GM18505 (cell line): ENCODE measurements around the gene ENG.
A peak's percentile ranks its signal among the peaks of the same experiment; 100 is the strongest.
"Not testable (repeated sequence)": the region's sequence is repeated elsewhere in the genome, so short reads cannot be mapped to it uniquely, and the experiment has no call there.

Experiments
- ATAC-seq: cut with Tn5 transposase; IDR thresholded peaks from one replicate; pipeline ENCODE4 v1.9.1; 2021; ENCODE audit not compliant: unreplicated experiment
- POLR2A ChIP-seq: IDR thresholded peaks from 4 replicates; pipeline ENCODE4 v1.6.1; 2011; ENCODE audit warnings: borderline replicate concordance; ENCODE audit not compliant: insufficient read depth, insufficient read length; ENCODE audit errors: extremely low read depth

The ENG gene

DNA sequence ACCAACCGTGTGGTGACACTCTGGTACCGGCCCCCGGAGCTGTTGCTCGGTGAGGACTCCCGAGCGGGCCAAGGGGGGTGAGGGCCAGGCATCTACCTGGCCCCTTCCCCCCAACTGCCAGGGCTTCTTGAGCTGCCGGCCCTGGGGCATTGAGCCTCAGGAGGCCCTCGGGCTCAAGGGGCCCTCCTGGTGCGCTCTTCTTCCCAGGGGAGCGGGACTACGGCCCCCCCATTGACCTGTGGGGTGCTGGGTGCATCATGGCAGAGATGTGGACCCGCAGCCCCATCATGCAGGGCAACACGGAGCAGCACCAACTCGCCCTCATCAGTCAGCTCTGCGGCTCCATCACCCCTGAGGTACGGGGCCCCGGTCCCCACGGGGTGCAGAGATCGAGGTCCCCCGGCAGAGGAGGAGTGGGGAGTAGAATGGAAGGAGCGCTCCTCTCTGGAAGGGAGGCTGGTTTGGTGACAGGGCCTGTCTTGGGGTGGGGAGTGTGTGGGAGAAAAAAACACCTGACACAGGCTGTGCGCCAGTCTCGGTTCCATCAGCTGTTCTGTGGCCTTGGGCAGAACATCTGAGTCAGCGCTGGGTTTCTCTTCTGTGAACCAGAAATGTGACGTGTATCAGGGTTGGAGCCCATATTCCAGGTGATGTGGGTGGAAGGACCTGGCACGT lies 66.0 kb downstream of the ENG start:
- ATAC-seq: no peak
- TF ChIP-seq POLR2A: no peak

GRCh38 chr9:127786773-127787104 lies 67.7 kb downstream of the ENG start:
- no peak for ATAC-seq
- no peak for TF ChIP-seq POLR2A

- TF ChIP-seq POLR2A: peak; percentile 73
- ATAC-seq: peak; percentile 65
Observed at GRCh38 chr9:127785933-127786772, 68.3 kb downstream of the ENG start, which contains the start of gene CDK9. CDK9 (plus strand) TSS chr9:127786034; CDS start chr9:127786149, 115 bp downstream.

DNA sequence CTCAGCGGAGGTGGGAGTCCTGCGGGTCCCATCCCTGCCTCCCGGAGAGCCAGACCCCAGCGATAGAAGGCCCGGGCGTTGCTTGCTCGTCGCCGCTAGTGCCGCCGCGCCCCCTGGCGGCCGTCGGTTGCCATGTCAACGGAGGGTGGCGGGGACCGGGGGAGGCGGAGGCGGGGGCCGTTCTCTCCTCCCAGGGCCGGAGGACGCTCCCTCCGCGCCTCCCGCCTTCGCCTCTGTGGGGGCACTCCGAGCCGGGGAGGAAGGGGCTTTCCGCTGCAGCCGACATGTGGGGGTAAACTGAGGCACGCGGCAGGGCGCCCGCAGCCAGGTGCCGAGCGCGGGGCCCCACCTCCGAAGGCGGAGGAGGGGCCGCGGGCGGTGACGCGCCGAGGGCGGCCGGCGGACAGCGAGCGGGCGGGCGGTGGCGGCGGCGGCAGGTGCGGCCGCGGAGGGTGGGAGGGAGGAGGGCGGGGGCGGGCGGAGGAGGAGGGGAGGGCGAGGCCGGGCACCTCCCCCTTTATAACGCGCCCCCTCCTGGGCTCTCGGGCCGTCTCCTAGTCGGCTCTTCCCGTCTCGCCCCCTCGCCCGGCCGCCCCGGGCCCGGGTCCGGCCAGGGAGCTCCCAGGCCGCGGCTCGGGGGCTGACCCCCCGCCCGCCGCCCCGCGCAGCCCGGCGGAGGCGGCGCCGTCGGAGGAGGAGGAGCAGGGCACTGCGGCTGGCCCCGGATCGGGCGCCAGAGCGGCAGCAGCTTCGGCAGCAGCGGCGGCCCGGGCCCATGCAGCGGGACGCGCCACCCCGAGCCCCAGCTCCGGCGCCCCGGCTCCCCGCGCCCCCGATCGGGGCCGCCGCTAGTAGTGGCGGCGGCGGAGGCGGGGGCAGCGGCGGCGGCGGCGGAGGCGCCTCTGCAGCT lies 69.2 kb downstream of the ENG start:
- ATAC-seq: peak; percentile 43
- TF ChIP-seq POLR2A: peak; percentile 48

DNA sequence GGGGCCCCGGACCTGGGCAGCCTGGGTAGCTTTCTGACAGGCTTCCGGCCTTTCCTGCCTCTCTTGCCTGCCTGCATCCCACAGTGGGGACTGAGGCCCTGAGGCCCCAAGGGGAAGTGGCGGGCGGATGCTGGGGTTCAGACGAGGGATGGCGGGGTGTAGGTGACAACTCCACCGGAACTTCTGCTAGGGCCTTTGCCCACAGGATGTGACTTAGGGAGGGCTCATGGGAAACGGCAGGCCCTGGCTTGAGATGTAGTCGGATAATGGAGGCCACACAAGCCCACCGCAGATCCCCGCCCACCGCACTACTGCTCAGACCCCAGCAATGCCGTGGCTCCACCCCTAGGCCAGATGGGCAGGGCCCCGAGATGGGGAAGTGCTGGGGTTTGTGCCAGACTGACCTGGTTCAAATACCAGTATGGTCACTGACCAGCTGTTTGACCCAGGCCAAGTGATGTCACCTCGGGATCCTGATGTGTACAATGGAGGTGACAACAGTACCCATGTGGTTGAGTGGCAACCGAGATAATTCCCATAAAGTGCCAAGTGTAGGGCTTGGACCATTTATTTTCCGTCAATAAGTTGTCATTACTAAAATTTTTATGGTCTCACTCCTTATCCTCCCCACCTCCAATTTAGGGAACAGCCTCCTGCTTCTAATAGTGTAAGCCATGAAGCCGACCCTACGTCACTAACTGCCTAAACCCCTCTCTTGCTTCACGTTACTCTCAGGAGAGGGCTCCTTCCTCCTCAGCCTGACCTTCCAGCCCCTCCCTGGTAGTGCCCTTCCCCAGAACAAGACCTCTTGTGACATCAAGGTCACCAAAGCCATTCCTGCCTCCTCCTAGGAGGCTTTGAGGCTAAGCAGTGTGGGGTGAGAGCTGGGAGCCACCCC lies 71.1 kb downstream of the ENG start:
- no peak for ATAC-seq
- peak; percentile 70 for TF ChIP-seq POLR2A

DNA sequence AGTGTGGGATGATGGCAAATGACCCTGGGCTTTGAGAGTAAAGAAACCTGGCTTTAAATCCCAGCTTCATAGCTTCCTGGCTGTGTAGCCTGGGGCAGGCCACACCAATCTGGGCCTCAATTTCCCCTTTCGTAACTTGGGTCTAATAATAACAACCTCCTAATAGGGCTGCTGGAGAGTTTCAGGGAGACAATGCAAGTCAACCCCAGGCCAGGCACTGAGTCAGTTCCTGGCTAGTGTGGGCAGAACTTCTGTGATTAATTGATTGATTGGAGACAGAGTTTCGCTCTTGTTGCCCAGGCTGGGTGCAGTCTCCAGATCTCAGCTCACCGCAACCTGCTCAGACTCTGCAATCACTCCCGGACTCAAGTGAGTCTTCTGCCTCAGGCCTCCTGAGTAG lies 72.7 kb downstream of the ENG start:
- no peak for TF ChIP-seq POLR2A
- ATAC-seq: no peak

DNA sequence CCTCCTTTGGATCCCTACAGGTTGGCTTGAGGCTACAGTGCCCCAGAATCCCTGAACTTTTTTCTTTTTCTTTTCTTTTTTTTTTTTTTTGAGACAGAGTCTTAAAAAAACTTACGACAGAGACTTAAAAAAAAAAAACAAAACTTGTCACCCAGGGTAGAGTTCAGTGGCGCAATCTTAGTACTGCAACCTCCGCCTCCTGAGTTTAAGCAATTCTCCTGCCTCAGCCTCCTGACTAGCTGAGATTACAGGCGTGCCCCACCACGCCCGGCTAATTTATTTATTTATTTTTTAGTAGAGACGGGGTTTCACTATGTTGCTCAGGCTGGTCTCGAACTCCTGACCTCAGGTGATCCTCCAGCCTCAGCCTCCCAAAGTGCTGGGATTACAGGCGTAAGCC lies 73.5 kb downstream of the ENG start:
- not testable (repeated sequence) for ATAC-seq

DNA sequence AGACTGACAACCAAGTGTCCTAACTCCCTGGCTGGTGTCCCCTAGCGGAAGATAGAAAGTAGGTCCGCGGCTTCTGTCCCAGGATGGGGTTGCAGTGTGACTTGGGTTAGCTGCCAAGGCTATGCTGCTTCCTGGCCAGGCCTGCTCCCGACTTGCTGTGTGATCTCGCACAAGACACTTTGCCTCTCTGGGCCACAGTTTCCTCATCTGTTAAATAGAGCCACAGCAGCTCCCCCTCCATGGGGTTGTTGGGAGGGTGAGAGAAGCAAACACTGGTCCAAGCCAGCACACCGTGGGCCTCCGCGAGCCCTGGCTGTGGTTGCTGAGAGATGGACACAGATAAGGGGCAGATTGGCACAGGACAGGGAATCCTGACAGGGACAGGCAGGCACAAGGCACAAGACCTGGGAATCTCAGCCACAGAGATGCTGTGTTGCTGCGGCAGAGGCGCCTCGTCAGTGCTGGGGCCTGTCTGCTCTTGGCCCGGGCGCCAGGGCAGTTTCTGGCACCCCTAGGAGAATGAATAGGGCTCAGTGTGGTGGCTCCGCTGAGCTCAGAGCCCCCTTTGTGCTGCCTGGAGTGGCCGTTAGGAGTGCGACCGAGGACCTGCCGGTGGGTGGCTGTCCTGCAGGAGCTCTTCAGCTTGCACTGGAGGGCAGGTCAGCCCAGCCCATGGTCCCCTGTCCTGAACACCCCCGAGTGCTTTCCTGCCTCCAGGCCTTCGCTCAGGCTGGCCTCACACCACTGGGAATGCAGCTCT lies 74.2 kb downstream of the ENG start:
- no peak for TF ChIP-seq POLR2A
- no peak for ATAC-seq

GRCh38 chr9:127779136-127779981 lies 75.1 kb downstream of the ENG start:
- TF ChIP-seq POLR2A: peak; percentile 71

GRCh38 chr9:127778280-127779135 lies 76.0 kb downstream of the ENG start, which contains the start of gene SH2D3C:
SH2D3C (minus strand) TSS chr9:127778666; CDS start chr9:127778627, 39 bp downstream.
- TF ChIP-seq POLR2A: peak; percentile 64
- peak; percentile 35 for ATAC-seq

More at GRCh38 chr9:127779136-127779981, 75.1 kb downstream of the ENG start:
- ATAC-seq: peak; percentile 41
